AG10803 (cell line): ENCODE measurements around the gene FGD2.

Source experiments
- DNase-seq: peaks from one replicate; pipeline ENCODE4 v3.0.0; 2010; ENCODE audit warnings: low read depth
- H3K4me3 ChIP-seq: 2 replicates; pipeline ENCODE4 v1.5.1; 2011; ENCODE audit warnings: mild to moderate bottlenecking, low read length, control low read depth
- TF ChIP-seq, protein P1 (sequence below): conservative IDR thresholded peaks from 2 replicates; pipeline ENCODE4 v1.5.1; 2011; ENCODE audit warnings: mild to moderate bottlenecking, low read length, control low read depth, inconsistent platforms

FGD2 gene

DNA sequence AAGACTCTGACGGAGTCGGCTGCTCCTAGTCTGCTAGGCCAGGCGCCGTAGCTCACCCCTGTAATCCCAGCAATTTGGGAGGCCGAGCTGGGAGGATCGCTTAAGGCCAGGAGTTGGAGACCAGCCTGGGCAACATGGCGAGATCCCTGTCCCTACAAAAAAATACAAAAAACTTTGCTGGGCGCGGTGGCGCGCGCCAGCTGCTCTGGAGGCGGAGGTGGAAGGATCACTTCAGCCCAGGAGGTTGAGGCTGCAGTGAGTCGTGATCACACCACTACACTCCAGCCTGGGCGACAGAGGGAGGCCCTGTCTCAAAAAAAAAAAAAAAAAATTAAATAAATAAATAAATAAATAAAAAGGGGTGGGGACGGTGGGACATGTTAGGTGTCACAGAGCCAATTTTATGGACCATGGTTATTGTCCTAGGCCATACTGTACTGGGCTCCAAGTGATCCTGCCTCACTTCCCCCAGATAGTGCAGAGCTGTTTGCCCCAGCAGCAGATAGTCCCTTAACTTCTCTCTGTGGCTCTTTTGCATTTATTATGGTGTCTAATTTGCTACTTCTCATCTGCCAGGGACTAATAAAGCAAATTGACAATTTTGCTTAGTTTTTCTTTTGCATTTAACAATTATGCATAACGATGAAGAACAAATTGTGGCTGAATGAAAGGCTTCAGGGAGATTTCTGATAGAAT lies 45.8 kb upstream of the FGD2 start:
- no peak for DNase-seq
- TF ChIP-seq, protein P1, sequence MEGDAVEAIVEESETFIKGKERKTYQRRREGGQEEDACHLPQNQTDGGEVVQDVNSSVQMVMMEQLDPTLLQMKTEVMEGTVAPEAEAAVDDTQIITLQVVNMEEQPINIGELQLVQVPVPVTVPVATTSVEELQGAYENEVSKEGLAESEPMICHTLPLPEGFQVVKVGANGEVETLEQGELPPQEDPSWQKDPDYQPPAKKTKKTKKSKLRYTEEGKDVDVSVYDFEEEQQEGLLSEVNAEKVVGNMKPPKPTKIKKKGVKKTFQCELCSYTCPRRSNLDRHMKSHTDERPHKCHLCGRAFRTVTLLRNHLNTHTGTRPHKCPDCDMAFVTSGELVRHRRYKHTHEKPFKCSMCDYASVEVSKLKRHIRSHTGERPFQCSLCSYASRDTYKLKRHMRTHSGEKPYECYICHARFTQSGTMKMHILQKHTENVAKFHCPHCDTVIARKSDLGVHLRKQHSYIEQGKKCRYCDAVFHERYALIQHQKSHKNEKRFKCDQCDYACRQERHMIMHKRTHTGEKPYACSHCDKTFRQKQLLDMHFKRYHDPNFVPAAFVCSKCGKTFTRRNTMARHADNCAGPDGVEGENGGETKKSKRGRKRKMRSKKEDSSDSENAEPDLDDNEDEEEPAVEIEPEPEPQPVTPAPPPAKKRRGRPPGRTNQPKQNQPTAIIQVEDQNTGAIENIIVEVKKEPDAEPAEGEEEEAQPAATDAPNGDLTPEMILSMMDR = no peak
- no peak overlapping the region for H3K4me3 ChIP-seq

DNA sequence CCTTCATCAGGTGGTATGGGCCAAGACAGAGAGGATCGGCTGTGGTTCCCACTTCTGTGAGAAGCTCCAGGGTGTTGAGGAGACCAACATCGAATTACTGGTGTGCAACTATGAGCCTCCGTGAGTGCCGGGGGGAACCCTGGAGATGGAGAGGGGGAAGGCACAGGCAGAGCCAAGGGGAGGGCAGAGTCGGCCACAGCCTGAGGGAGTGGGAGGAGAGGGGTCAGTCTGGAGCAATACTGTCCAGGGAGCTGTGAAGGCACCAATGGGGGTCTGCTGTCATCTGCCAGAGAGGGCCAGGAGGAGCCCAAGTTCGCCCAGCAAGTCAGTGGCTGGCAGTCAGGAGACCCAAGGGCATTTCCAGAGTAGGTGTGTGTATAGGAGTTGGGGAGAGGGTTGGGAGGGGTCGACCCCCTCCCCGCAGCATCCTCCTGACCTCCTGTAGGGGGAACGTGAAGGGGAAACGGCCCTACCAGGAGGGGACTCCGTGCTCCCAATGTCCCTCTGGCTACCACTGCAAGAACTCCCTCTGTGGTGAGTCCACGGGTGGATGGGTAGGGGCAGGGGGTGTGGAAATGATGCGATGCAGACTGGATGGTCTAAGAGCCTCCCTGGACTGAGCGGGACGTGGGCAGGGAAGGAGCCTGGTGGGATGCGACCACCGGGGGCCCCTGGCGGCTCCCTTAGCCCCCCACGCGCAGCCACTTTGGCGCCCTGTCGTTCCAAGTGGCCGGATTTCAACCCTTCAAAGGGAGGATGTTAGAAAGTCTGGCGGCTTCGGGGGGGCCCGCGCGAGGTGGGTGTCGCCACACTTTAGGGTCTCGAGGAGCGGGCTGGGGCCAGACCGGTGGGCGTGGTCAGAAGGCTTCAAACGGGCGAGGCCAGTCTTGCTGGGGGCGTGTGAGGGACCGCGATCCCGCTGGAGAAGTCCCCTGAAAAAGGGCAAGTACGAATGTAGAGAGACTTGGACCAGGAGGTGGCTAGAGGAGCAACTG lies 43.7 kb upstream of the FGD2 start:
- DNase-seq = no peak
- no peak overlapping the region for H3K4me3 ChIP-seq
- TF ChIP-seq, protein P1 = no peak

DNA sequence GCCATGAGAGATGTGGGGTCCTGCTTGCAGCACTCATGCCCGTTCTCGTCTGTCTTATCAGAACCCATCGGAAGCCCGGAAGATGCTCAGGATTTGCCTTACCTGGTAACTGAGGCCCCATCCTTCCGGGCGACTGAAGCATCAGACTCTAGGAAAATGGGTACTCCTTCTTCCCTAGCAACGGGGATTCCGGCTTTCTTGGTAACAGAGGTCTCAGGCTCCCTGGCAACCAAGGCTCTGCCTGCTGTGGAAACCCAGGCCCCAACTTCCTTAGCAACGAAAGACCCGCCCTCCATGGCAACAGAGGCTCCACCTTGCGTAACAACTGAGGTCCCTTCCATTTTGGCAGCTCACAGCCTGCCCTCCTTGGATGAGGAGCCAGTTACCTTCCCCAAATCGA lies 42.6 kb upstream of the FGD2 start:
- DNase-seq = no peak
- H3K4me3 ChIP-seq = no peak overlapping the region
- TF ChIP-seq, protein P1 = no peak

DNA sequence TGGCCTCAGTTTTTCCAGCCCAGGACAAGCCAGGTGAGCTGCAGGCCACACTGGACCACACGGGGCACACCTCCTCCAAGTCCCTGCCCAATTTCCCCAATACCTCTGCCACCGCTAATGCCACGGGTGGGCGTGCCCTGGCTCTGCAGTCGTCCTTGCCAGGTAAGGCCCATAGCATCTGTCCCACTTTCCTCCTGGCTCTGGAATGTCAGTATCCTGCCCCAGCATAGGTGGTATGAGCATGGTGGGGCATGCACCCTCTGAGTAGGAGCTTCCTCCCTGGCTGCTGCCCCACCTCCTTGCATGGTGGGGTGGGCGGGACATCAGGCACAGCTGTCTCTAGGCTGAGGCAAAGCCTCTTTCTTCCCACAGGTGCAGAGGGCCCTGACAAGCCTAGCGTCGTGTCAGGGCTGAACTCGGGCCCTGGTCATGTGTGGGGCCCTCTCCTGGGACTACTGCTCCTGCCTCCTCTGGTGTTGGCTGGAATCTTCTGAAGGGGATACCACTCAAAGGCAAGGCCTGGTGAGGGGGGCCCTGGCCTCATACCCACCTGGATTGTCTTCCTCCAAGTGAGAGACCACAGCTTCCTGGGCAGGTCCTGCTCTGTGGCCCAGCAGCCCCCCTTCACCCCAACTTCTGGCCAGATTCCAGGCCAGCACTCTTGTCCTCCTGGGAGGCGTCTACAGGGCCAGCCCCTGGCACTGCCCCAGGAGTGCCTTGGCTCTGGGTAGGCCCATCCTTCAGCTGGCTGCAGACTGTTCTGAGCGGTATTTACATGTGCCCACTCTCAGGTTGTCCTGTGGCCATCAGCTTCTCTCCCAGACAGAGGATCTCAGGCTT lies 41.8 kb upstream of the FGD2 start:
- TF ChIP-seq, protein P1 = no peak
- H3K4me3 ChIP-seq = no peak overlapping the region
- DNase-seq = no peak

DNA sequence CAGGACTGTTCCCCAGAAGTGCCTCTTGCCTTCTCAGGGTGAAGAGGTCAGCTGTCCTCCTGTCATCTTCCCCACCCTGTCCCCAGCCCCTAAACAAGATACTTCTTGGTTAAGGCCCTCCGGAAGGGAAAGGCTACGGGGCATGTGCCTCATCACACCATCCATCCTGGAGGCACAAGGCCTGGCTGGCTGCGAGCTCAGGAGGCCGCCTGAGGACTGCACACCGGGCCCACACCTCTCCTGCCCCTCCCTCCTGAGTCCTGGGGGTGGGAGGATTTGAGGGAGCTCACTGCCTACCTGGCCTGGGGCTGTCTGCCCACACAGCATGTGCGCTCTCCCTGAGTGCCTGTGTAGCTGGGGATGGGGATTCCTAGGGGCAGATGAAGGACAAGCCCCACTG lies 41.1 kb upstream of the FGD2 start:
- no peak for DNase-seq
- no peak overlapping the region for H3K4me3 ChIP-seq
- TF ChIP-seq, protein P1 = no peak

DNA sequence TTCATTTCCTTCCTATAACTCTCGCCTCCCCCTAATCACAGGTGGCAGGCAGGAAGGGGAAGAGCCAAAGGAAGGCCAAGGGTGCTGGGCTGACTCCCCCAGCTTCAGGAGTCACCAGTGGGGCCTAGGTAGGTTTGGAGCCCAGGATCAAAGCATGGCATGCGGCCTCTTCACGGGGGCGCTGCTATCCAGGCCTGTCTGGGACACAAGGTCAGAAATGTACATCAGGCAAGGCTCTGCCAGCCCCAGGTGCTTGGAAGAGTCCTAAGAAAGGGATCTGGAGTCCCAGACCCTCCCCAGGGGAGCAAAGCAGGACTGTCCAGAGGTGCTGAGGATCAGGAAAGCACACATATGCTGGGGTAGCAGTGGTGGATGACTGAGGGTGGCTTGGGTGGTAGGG lies 40.5 kb upstream of the FGD2 start:
- H3K4me3 ChIP-seq = no peak overlapping the region
- DNase-seq = no peak
- TF ChIP-seq, protein P1 = no peak
